SIG-M5 (cell line): Measurements from ENCODE around the gene NAA35.
"Not testable (repeated sequence)": the region's sequence is repeated elsewhere in the genome, so short reads cannot be mapped to it uniquely, and the experiment has no call there.

Experiments used
- DNase-seq: peaks from one replicate; lab custom pipeline; 2025; lab: John Stamatoyannopoulos, UW

The NAA35 gene

GRCh38 chr9:86034863-86035734 lies 94.2 kb downstream of the NAA35 start:
- DNase-seq, result no peak

DNA sequence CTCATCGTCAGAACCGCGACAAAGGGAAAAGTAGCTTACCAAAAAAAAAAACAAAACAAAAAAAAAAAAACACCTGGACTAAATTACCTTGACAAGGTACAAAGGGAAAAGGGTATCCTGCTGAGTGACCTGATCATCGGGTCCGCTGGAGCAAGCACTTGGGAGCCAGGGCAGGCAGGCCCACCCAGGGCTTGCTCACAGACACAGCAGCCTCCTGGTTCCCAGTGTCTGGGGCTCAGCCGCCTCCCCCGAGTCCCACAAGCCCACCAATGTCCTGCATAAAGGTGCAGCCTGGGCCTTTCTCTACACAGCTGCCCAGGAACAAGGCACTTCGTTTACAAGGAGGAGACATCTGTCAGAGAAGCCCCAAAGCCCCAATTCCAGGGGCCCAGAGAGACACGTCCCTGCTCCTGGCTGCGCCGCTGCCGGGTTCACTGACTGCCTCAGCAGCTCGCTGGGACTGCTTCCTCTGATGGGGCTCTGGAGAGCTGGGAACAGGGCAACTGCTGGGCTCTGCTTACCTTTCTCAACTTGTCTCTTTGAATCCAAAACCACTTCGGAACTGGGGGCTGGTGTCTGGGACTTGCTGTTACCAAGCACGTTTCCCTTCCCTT lies 95.0 kb downstream of the NAA35 start:
- no peak for DNase-seq

DNA sequence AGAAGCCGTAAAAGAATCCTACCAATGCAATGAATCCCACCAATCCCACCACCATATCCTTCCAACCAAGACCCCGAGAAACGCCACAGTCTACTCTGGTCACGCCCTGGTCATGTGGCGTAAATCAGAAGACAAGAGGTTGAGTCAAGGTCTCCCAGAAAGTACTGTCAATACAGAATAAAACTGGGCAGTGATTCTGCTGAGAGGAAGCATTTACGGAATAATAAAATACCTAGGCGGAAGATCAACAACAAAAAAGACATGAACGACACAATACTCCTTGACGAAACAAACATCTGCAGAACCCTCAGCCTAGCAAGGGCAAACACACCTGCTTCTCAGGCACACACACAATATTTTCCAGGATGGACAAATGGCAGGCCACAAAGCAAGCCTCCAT lies 95.6 kb downstream of the NAA35 start:
- DNase-seq, result no peak

GRCh38 chr9:86039991-86040860 lies 99.3 kb downstream of the NAA35 start:
- no peak for DNase-seq

DNA sequence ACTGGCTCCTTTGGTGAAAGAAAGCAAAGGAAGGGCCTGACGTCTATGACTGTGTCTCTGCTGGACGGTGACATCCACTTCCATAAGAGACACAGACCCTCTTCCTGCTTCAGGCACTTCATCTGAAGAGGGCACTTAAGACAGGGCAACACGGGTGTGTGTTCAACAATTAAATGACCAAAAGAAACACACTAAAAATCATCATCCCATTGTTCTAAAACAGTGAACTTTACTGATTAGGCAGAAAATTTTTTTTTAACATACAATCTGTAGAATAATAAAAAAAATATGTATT lies 99.9 kb downstream of the NAA35 start:
- DNase-seq, result no peak

- no peak for DNase-seq
Observed at GRCh38 chr9:86041311-86041741, 100.4 kb downstream of the NAA35 start.

- no peak for DNase-seq
Observed at GRCh38 chr9:86042199-86042978, 101.4 kb downstream of the NAA35 start.

- no peak for DNase-seq
Observed at GRCh38 chr9:86043586-86043985, 102.6 kb downstream of the NAA35 start.

GRCh38 chr9:86043999-86044398 lies 103.1 kb downstream of the NAA35 start:
- DNase-seq, result no peak

DNA sequence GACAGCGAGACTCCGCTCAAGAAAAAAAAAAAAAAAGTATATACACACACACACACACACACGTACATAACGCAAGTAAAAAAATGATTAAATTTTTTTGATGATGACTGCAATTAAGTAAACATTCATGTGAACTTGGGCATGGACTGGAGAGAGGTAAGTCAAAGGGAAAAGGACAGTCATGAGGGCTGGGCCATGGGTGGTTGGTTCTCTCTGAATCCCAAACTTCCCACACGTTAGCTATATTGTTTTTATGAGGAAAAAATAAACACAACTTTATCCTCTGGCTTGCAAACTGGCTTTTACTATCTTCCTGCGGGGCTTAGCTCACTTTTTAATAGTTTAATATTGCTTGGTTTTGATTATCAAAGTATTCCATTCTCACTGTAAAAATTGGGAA lies 104.7 kb downstream of the NAA35 start:
- no peak for DNase-seq

GRCh38 chr9:86046071-86046636 lies 105.2 kb downstream of the NAA35 start:
- no peak for DNase-seq

DNA sequence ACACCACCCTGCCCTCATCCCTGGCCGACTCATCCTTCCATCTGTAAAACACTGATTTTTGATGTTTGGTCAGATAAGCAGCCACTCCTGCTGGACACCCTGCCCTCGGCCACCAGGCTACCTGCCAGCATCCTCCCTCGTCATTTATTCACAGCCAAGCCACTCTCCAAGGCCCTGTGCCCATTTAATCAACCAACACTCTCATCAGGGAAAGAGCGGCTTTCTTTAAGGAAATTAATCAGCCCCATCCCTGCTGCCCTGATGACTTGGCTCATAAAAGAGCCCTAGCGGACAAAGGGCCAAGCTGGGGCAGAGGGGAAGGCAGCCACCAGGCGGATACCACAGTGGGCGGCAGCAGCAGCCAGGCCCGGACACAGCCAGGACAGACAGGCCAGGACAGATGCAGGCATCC lies 106.0 kb downstream of the NAA35 start:
- DNase-seq, result no peak

- no peak for DNase-seq
Observed at GRCh38 chr9:86047361-86047760, 106.4 kb downstream of the NAA35 start.

DNA sequence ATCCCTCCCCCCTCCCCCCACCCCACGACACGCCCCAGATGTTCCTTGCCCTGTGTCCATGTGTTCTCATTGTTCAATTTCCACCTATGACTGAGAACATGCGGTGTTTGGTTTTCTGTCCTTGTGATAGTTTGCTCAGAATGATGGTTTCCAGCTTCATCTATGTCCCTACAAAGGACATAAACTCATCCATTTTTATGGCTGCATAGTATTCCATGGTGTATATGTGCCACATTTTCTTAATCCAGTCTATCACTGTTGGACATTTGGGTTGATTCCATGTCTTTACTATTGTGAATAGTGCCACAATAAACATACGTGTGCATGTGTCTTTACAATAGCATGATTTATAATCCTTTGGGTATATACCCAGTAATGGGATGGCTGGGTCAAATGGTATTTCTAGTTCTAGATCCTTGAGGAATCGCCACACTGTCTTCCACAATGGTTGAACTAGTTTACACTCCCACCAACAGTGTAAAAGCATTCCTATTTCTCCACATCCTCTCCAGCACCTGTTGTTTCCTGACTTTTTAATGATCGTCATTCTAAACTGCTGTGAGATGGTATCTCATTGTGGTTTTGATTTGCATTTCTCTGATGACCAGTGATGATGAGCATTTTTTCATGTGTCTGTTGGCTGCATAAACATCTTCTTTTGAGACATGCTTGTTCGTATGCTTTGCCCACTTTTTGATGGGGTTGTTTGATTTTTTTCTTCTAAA lies 107.2 kb downstream of the NAA35 start:
- not testable (repeated sequence) for DNase-seq

DNA sequence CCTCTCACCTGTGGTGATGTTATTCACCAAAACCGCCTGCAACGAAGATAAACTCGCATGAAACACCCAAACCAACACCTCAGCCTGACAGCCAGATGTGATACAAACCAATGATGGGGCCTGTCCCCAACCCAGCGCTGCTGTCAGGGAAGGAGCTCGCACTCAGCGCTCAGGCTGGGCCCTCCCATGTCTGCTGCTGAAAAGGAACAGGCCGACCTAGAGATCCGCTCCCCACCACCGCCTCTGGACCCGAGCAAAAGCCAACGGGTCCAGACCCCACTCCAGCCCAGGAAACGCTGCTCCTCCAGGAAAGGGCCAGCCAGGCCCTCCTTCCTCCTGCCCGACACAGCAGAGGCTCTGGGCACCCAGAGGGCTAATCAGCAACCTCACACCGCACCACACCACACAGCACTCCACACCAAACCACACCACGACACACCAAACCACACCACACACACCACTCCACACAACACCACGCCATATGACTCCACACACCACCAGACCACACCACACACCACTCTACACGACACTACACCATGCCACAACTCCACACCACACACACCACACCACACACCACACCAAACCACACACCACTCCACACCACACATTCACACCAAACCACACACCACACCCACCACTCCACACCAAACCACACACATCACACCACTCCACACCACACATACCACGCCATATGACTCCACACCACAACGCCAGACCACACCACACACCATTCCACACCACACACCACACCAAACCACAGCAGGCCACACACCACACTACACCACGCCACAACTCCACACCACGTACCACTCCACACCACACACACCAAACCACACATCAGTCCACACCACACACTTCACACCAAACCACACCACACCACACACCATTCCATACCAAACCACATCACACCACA lies 111.9 kb downstream of the NAA35 start:
- DNase-seq, result no peak

- no peak for DNase-seq
Observed at GRCh38 chr9:86054695-86055094, 113.7 kb downstream of the NAA35 start.

- no peak for DNase-seq
Observed at GRCh38 chr9:86057491-86057890, 116.5 kb downstream of the NAA35 start.

DNA sequence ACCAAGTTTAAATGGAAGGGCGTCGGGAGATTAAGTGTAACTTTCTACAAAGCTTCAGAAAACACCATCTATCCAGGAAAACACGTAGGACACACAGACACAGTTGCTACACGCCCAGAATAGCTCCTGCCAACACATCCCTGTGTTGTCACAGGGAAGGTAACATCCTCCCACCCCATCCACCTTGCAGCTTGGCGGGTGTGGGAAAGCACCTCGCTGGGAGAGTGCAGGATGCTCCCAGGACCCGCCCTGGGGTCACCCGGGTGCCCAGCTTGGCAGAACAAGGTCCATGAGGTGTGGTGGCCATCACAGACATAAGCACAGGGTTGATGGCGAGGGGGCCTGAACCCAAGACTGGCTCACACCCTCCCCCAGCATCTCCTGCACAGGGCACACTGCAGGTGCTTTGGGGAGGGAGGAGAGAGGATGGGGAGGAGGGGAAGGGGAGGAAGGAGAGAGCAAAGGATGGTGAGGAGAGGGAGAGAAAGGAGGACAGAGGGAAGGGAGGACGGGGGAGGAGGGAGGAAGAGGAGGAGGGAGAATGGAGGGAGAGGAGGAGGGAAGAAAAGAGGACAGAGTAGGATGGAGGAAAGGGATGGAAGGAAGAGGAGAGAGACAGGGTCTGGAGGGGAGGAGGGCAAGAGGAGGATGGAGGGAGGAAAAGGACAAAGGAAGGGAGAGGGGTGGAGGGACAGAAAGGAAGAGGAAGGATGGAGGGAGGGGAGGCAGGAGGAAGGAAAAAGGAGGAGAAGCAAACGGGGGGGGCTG lies 121.2 kb downstream of the NAA35 start:
- DNase-seq, result no peak
